HG03139 (cell line): ENCODE data around the gene MYBPC3.

ENCODE experiments used
- ATAC-seq: cut with Tn5 transposase; IDR thresholded peaks from one replicate; pipeline ENCODE4 v1.9.1; 2021; ENCODE audit not compliant: unreplicated experiment

Gene MYBPC3

GRCh38 chr11:47357985-47358730 is 5.7 kb upstream of the MYBPC3 start:
- no peak for ATAC-seq

- ATAC-seq: no peak
Observed at GRCh38 chr11:47356998-47357329, 4.5 kb upstream of the MYBPC3 start.

DNA sequence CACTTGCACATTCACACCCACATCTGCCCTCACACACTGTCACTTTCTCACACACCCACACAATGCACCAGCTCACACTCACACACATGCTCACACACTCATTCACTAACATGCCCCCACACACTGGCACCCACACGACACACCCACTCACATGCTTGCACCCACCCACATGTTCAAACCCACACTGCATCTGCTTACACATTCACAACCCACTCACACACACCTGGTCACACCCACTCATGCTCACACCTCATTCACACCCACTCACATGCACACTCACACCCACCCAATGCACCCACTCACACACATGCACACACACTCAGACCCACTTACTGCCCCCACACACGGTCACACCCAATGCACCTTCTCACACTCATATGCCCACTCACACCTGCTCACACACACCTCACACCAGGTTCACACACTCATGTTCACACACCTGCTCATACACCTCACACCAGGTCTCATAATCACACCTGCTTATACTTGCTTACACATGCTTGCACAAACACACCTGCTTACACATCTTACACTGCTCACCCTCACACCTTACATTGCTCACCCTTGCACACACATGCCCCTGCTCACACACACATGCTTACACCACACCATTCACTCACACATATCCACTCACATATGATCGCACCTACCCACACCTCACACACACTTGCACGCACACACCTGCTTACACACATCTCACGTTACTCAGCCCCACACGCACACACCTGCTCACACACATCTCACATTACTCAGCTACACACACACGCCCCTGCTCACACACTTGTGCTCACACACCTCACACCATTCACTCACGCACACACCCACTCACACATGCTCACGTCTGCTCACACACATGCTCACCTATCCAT is 3.9 kb upstream of the MYBPC3 start:
- ATAC-seq: no peak

DNA sequence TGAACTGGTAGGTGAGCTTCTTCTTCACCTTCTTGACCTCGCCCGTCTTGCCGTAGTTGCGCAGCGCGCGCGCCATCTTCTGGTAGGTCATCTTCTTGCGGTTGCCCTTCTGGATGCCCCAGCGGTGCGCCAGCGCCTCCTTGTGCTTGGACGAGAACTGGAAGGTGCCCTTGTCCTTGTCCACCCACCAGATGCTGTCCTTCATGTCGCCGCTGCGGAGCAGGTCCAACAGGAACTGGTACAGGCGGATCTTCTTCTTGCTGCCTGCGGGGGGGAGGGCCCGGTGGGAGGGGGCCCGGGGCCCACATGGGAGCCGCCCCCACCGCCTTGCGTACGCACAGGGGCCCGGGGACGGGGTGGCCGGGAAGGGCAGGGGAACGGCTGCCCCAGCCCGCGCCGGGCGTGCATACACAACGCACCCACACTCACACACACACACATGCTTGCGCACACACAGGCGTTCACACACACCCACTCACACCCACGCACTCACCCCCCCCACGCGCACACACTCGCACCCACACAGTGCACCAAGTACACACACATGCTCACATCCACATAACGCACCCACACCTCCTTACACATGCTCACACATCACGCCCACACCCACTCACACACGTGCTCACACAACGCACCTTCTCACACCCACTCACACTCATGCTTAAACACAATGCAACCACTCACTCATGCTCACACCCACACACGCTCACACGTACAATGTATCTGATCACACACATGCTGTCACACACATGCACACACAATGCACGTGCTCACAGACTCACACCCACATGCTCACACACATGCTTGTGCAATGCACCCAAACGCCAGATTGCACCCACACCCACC is 3.0 kb upstream of the MYBPC3 start:
- no peak for ATAC-seq

DNA sequence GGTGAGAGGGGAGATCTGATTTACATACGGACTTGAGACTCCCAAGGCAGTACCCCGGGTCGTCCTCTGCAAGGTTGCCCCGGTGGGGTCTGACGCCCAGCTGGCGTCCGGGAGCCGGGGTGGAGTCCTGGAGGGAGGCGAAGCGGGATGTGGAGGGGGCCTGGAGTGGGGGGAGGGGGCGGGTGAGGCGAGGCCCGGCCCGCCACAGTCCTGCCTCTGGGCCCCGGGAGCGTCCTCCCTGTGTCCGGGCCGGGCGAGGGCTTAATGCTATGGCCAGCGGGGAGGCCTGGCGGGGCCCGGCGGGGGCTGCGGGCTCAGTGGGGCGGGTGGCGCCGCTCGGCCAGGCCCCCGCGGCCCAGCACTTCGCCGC is 2.4 kb upstream of the MYBPC3 start:
- no peak for ATAC-seq

DNA sequence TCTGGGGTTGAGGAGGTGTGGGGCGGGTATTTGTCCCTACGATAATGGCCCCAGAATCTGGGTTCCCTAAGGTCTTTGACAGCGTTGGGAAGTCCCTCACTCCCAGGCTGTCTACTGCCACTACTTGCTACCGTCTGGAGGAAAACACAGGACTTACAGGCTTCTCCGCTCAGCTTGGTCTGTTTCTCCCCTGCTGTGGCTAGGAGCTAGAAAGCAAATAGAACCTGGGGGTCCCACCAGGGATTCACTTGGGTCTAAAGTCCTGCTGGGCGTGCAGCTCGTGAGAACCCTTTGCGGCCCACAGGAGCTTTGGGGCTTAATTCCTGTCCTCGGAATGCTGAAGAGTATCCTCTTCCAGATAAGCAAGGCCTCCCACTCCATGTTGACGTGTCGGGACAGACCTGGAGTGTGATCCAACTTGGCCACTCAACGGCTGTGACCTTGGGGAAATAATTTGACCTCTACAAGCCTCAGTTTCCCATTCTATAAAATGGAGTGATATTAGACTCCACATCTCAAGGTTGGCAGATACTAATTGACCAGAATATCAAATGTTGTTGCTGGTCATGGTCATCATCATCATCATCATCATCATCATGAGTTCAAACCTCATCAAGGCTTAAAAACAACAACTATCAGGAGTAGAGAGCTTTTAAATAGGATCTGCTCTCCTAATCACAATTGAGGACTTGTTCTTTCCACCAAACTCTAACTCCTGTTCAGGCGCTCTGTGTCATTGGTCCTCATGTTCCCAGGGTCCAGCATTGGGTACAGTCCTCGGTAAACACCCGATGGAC is 1.7 kb upstream of the MYBPC3 start:
- ATAC-seq: no peak

DNA sequence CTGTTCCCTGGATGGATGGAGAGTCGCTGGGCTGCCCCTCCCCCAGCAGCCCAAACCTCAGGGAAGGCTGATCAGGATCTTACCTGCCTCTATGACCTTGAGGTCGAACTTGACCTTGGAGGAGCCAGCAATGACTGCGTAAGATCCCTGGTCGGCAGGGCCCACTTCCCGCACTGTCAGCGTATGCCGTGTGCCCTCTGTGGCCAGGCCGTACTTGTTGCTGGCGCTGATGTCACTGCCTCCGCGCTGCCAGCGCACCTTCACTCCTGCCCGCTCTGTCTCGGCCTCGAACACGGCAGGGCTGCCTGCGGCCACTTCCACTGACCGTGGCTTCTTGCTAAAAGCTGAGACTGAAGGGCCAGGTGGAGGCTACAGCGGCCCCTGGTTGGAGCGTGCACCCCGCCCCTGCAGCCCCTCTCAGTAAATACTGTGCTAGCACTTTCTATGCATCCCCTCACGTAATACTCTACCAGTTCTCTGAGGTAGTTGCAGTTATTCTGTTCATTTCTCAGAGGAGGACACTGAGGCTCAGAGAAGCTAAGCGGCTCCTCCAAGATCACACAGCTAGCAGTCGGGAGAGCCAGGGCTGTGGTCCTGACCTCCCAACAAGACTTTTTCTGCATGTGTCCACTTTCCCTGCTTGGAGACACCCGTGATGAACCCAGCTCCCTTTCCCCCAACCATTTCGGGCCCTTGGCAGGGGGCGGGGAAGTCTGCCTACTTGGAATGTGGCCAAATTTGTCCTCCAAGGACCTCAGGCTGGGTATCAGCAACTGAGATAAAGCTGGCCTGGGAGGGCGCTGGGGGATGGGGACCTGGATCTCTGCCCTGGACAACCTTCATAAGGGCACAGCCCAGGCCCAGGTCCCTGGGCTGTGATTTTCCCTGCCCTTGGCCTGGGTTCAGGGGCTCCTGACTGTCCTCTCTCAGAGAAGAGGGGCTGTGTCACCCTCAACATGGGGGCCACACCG is 1.1 kb downstream of the MYBPC3 start:
- ATAC-seq: no peak

- ATAC-seq: no peak
Observed at GRCh38 chr11:47350315-47350714, 2.2 kb downstream of the MYBPC3 start.

GRCh38 chr11:47349521-47350095 is 2.9 kb downstream of the MYBPC3 start:
- ATAC-seq: no peak

GRCh38 chr11:47348859-47349258 is 3.6 kb downstream of the MYBPC3 start:
- ATAC-seq: no peak

DNA sequence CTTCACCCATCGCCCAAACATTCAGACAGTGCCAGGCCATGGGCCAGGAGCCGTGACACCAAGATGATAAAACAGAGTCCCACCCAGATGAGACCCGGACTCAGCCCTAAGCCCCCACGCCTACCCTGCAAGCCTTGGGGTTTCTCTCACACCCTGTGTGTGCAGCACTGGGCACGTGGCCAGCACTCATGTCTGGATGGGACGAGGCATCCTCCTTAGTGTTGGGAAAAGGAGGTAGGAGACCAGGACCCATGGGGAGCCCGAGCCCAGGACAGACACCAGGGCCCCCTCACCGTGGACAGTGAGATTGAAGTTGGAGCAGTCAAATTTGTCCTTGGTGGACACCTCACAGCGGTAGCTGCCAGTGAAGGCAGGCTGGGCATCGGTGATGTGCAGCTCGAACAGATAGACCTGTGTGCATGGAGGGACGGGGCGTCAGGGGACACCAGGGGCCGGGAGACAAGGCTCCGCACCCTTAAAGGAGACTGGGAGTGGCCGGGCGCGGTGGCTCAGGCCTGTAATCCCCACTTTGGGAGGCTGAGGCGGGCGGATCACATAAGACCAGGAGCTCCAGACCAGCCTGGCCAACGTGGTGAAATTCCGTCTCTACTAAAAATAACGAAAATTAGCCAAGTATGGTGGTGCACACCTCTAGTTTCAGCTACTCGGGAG is 4.2 kb downstream of the MYBPC3 start:
- no peak for ATAC-seq

DNA sequence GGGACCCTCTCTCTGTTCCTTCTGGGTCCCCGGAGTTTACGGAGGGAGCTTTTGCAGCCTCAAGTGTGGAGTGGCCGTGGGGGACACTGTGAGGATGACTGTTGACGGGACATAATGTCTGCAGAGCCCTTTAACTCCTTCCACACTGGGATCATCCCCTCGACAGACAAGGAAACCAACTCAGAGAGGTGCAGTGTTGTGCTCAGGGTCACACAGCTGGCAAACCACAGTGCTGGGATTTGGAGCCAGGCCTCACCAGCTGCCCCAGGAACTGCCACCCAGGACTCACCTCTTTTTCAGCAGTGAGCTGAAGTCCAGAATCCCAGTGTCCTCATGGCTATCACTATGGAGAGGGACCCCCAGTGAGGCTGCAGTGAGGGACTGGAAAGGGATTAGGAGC is 5.4 kb downstream of the MYBPC3 start:
- ATAC-seq: no peak

DNA sequence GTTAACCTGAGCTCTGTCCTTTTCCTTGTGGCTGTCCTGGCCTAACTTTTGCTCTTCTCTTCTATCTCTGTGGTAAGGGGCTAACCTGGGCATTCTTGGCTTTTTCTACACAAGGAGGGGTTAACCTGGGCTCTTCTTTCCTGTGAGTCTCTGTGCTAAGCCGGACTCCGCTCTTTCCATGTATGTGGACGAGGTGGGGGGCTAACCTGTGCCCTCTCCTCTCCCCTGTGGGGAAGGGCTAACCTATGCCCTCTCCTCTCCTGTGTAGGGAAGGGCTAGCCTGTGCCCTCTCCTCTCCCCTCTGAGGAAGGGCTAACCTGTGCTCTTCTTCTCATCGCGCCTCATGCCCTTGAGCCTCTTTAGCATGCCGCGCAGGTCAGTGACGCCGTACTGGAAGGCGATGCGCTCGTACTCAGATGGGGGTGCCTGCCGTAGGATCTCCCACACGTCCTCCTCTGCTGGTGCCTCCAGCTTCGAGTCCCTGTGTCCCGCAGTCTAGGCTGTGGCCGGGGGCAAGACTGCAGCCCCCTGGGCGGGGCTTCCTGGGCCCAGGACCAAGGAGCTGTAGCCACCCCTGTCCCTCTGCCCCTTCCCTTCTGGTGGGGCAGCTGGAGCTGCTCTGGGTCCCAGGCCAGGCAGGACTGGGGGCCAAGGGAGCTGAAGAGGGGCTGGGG is 6.5 kb downstream of the MYBPC3 start:
- no peak for ATAC-seq

- ATAC-seq: no peak
Observed at GRCh38 chr11:47342854-47343253, 9.6 kb downstream of the MYBPC3 start.

GRCh38 chr11:47342036-47342803 is 10.3 kb downstream of the MYBPC3 start:
- no peak for ATAC-seq

GRCh38 chr11:47340980-47341775 is 11.3 kb downstream of the MYBPC3 start:
- no peak for ATAC-seq

DNA sequence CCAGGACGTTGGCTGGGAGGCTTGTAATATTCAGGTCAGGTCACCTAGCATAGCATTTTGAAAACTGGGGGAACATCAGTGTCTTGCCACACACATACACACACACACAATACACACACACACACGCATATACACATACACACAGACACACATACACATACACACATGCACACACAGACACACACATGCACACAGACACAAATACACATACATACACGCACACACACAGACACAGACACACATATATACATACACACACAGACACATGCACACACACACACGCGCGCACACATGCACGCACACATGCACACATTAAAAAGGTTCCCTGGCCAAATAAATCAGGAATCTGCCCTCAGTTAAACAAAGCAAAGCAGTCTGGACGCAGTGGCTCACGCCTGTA is 12.5 kb downstream of the MYBPC3 start:
- ATAC-seq: no peak
